H1 (cell line): ENCODE data around the gene GHRL. TPM values are rescaled to one million over a fixed set of nuclear protein-coding genes. Genes with fewer than 3 reads are reported as not detected.

ENCODE experiments used
- CTCF ChIA-PET: fragments of 300-600 bp; sonication (Branson Sonifier 250); formaldehyde crosslinking; loops from one replicate; lab custom pipeline; 2021; ENCODE audit not compliant: partially characterized antibody; lab: Charles Lee
- POLR2A ChIA-PET: fragments of 300-600 bp; sonication (Branson Sonifier 250); formaldehyde crosslinking; loops from one replicate; lab custom pipeline; 2021; ENCODE audit warnings: inconsistent platforms; ENCODE audit not compliant: partially characterized antibody; lab: Charles Lee
- DNase-seq, 2 experiments: peaks; one replicate each; pipeline versions ENCODE4 v3.0.0 to v3.0.0-alpha.2; 2010 to 2022; ENCODE audit warnings: low spot score in 2 of 2, low read depth in 1 of 2, mixed read lengths in 1 of 2
- FAIRE-seq: peaks from 2 replicates; lab custom pipeline; 2011; peaks lifted over from hg19 to GRCh38; lab: Jason Lieb, UNC
- H2AFZ ChIP-seq: 2 replicates; pipeline ENCODE4 v1.8.1; 2012; ENCODE audit warnings: low read length, inconsistent platforms
- H2AK5ac ChIP-seq: 2 replicates; pipeline ENCODE4 v1.6.1; 2013; ENCODE audit warnings: low read depth, low read length
- H2BK120ac ChIP-seq: replicated peaks from 2 replicates; pipeline ENCODE3; 2013; ENCODE audit warnings: low read depth, low read length, inconsistent platforms
- H2BK12ac ChIP-seq: 2 replicates; pipeline ENCODE4 v1.6.1; 2013; ENCODE audit warnings: low read depth, low read length
- H2BK15ac ChIP-seq: 2 replicates; pipeline ENCODE4 v1.6.1; 2013; ENCODE audit warnings: low read length
- H2BK20ac ChIP-seq: 2 replicates; pipeline ENCODE4 v1.6.1; 2013; ENCODE audit warnings: low read length
- H2BK5ac ChIP-seq: 2 replicates; pipeline ENCODE4 v1.6.1; 2013; ENCODE audit warnings: low read depth, low read length
- H3K14ac ChIP-seq: 2 replicates; pipeline ENCODE4 v1.6.1; 2013; ENCODE audit warnings: inconsistent platforms; ENCODE audit not compliant: insufficient read length
- H3K18ac ChIP-seq: 2 replicates; pipeline ENCODE4 v1.6.1; 2013; ENCODE audit warnings: low read length; ENCODE audit errors: extremely low read depth
- H3K23ac ChIP-seq: 2 replicates; pipeline ENCODE4 v1.6.1; 2013; ENCODE audit warnings: inconsistent platforms; ENCODE audit not compliant: insufficient read length
- H3K23me2 ChIP-seq: 2 replicates; pipeline ENCODE4 v1.6.1; 2013; ENCODE audit warnings: low read depth, low read length
- H3K27ac ChIP-seq: 2 replicates; pipeline ENCODE4 v1.6.1; 2011; ENCODE audit warnings: low read depth, low read length, inconsistent platforms
- H3K27me3 ChIP-seq, 4 experiments: replicated peaks in 1 of 4; 1 replicate in 1 of 4; 2 replicates in 3 of 4; pipeline versions ENCODE4 v1.6.1 to v1.8.1; 2011 to 2013; ENCODE audit warnings: low read length in 3 of 4, mild to moderate bottlenecking in 3 of 4, inconsistent platforms in 2 of 4, mixed read lengths in 2 of 4, moderate library complexity in 1 of 4; ENCODE audit not compliant: control insufficient read depth in 3 of 4, insufficient read depth in 3 of 4; ENCODE audit errors: extremely low read depth in 1 of 4
- H3K36me3 ChIP-seq, 4 experiments: 2 replicates each; pipeline versions ENCODE4 v1.6.1 to v1.8.1; 2011 to 2013; ENCODE audit warnings: mild to moderate bottlenecking in 4 of 4, low read length in 3 of 4, moderate library complexity in 2 of 4, control low read depth in 1 of 4, inconsistent platforms in 1 of 4; ENCODE audit not compliant: insufficient read depth in 4 of 4, control insufficient read depth in 2 of 4
- H3K4ac ChIP-seq: replicated peaks from 2 replicates; pipeline ENCODE3; 2013; ENCODE audit warnings: low read length, low read depth, mixed read lengths, inconsistent platforms; ENCODE audit not compliant: insufficient read length
- H3K4me1 ChIP-seq, 4 experiments: replicated peaks in 1 of 4; 1 replicate in 1 of 4; 2 replicates in 3 of 4; pipeline versions ENCODE4 v1.6.1 to v1.8.1; 2011 to 2013; ENCODE audit warnings: low read length in 3 of 4, inconsistent platforms in 2 of 4, mixed read lengths in 1 of 4; ENCODE audit not compliant: insufficient read depth in 4 of 4, control insufficient read depth in 3 of 4
- H3K4me2 ChIP-seq, 2 experiments: 2 replicates each; pipeline versions ENCODE4 v1.6.1 to v1.8.1; 2011 to 2013; ENCODE audit warnings: low read depth in 2 of 2, low read length in 2 of 2, control low read depth in 1 of 2, inconsistent platforms in 1 of 2, mild to moderate bottlenecking in 1 of 2; ENCODE audit not compliant: insufficient read depth in 1 of 2
- H3K4me3 ChIP-seq, 4 experiments: fragments of 200-600, 300-600 bp in 1 of 4; sonication (generic), shearing (Covaris generic), sonication (Bioruptor Twin) in 1 of 4; 2 replicates each; pipeline versions ENCODE4 v1.5.1 to v1.8.1; 2011 to 2016; ENCODE audit warnings: low read length in 4 of 4, low read depth in 3 of 4, control low read depth in 2 of 4, inconsistent platforms in 2 of 4, mild to moderate bottlenecking in 2 of 4, mixed read lengths in 1 of 4, moderate library complexity in 1 of 4; ENCODE audit not compliant: insufficient read depth in 2 of 4; ENCODE audit errors: extremely low read depth in 1 of 4
- H3K56ac ChIP-seq: replicated peaks from 2 replicates; pipeline ENCODE3; 2013; ENCODE audit warnings: low read depth, mild to moderate bottlenecking, mixed read lengths, low read length, inconsistent platforms; ENCODE audit not compliant: insufficient read length
- H3K79me1 ChIP-seq: 2 replicates; pipeline ENCODE4 v1.6.1; 2013; ENCODE audit warnings: low read depth, low read length, control low read depth
- H3K79me2 ChIP-seq, 2 experiments: 2 replicates each; pipeline versions ENCODE4 v1.6.1 to v1.8.1; 2012 to 2013; ENCODE audit warnings: low read length in 2 of 2, mild to moderate bottlenecking in 2 of 2, inconsistent platforms in 1 of 2; ENCODE audit not compliant: insufficient read depth in 2 of 2, control insufficient read depth in 1 of 2
- H3K9ac ChIP-seq, 4 experiments: replicated peaks in 1 of 4; 1 replicate in 1 of 4; 2 replicates in 3 of 4; pipeline versions ENCODE4 v1.6.1 to v1.8.1; 2011 to 2013; ENCODE audit warnings: low read depth in 3 of 4, low read length in 3 of 4, control low read depth in 2 of 4, mild to moderate bottlenecking in 2 of 4, moderate library complexity in 2 of 4, inconsistent platforms in 1 of 4; ENCODE audit errors: extremely low read depth in 1 of 4
- H3K9me3 ChIP-seq, 2 experiments: 2 replicates each; pipeline versions ENCODE4 v1.6.1 to v1.8.1; 2012 to 2013; ENCODE audit warnings: mild to moderate bottlenecking in 2 of 2, moderate library complexity in 2 of 2, control low read depth in 1 of 2, inconsistent platforms in 1 of 2, low read depth in 1 of 2, low read length in 1 of 2, mixed read lengths in 1 of 2; ENCODE audit not compliant: insufficient read depth in 2 of 2
- H4K20me1 ChIP-seq, 2 experiments: replicated peaks in 1 of 2; 2 replicates each; pipeline versions ENCODE3 to v1.8.1; 2011 to 2013; ENCODE audit warnings: inconsistent platforms in 2 of 2, low read length in 2 of 2, mild to moderate bottlenecking in 1 of 2; ENCODE audit not compliant: insufficient read depth in 2 of 2, control insufficient read depth in 1 of 2
- H4K5ac ChIP-seq: 2 replicates; pipeline ENCODE4 v1.6.1; 2013; ENCODE audit warnings: low read length, low read depth, mixed read lengths, inconsistent platforms; ENCODE audit not compliant: insufficient read length
- H4K8ac ChIP-seq: 2 replicates; pipeline ENCODE4 v1.8.0; 2013; ENCODE audit warnings: mild to moderate bottlenecking, moderate library complexity, low read length, inconsistent platforms; ENCODE audit not compliant: insufficient read depth; ENCODE audit errors: extremely low read depth
- H4K91ac ChIP-seq: replicated peaks from 2 replicates; pipeline ENCODE3; 2013; ENCODE audit warnings: low read length, mixed read lengths, inconsistent platforms; ENCODE audit not compliant: insufficient read length
- EGR1 ChIP-seq: IDR thresholded peaks from 2 replicates; pipeline ENCODE4 v1.6.1; 2011; ENCODE audit warnings: low read depth, low read length, borderline replicate concordance
- EZH2 ChIP-seq: fragments of 200-600 bp; sonication (generic); IDR thresholded peaks from 2 replicates; pipeline ENCODE4 v1.7.1; 2012; ENCODE audit warnings: low read depth, mild to moderate bottlenecking, moderate library complexity, low read length, inconsistent platforms; ENCODE audit not compliant: severe bottlenecking
- FOSL1 ChIP-seq: IDR thresholded peaks from 2 replicates; pipeline ENCODE4 v1.6.1; 2011; ENCODE audit warnings: mild to moderate bottlenecking, low read depth, low read length, moderate library complexity; ENCODE audit not compliant: insufficient read depth
- JUND ChIP-seq: IDR thresholded peaks from 2 replicates; pipeline ENCODE4 v1.6.1; 2011; ENCODE audit warnings: mild to moderate bottlenecking, improper control_type of control experiment, low read length
- KDM4A ChIP-seq: IDR thresholded peaks from one replicate; pipeline ENCODE4 v1.7.1; 2012; ENCODE audit warnings: low read depth, mild to moderate bottlenecking, moderate library complexity, low read length, inconsistent platforms; ENCODE audit not compliant: severe bottlenecking
- MAFK ChIP-seq: IDR thresholded peaks from 2 replicates; pipeline ENCODE4 v1.6.1; 2012; ENCODE audit warnings: low read depth, mild to moderate bottlenecking, improper control_type of control experiment, low read length
- POLR2A ChIP-seq, 2 experiments: IDR thresholded peaks; 1 replicate in 1 of 2; 2 replicates in 1 of 2; pipeline ENCODE4 v1.6.1; 2011; ENCODE audit warnings: low read depth in 2 of 2, low read length in 2 of 2, mild to moderate bottlenecking in 2 of 2; ENCODE audit errors: control extremely low read depth in 1 of 2
- SIN3A ChIP-seq, 2 experiments: IDR thresholded peaks in 1 of 2; conservative IDR thresholded peaks in 1 of 2; 2 replicates each; pipeline ENCODE4 v1.6.1; 2011 to 2012; ENCODE audit warnings: low read length in 2 of 2, improper control_type of control experiment in 1 of 2, low read depth in 1 of 2, mild to moderate bottlenecking in 1 of 2
- SIX5 ChIP-seq: IDR thresholded peaks from 2 replicates; pipeline ENCODE4 v1.6.1; 2011; ENCODE audit warnings: mild to moderate bottlenecking, low read depth, low read length
- TCF12 ChIP-seq: IDR thresholded peaks from 2 replicates; pipeline ENCODE4 v1.6.1; 2011; ENCODE audit warnings: low read depth, mild to moderate bottlenecking, low read length
- TEAD4 ChIP-seq: IDR thresholded peaks from 2 replicates; pipeline ENCODE4 v1.6.1; 2012; ENCODE audit warnings: low read depth, low read length, inconsistent platforms, mixed read lengths
- WGBS, 2 experiments: shearing (Covaris generic) in 1 of 2; methylation state at CpG; one replicate each; pipeline versions ENCODE4 v1.1.6 to v1.1.7; 2013 to 2015; ENCODE audit warnings: low lambda C conversion rate in 2 of 2, mixed read lengths in 2 of 2, inconsistent platforms in 1 of 2, low coverage in 1 of 2, missing lambda C conversion rate in 1 of 2; ENCODE audit not compliant: insufficient replicate concordance in 2 of 2, insufficient coverage in 1 of 2, insufficient read length in 1 of 2; ENCODE audit errors: extremely low coverage in 1 of 2, missing lambda C conversion rate in 1 of 2; 5-methylcytosine and 5-hydroxymethylcytosine counted together
- polyA plus RNA-seq, 7 experiments: library from polyadenylated mRNA; depleted of rRNA in 3 of 7; stranded (reverse) in 5 of 7; unstranded in 2 of 7; fragments of >200 nt in 5 of 7; fragments of 200-250 nt in 2 of 7; gene quantifications; 1 replicate in 5 of 7; 2 replicates in 1 of 7; 4 replicates in 1 of 7; pipeline versions ENCODE4 v1.2.1 to v1.2.3, GENCODE V29; 2011 to 2013; ENCODE audit warnings: missing spikeins in 2 of 7, mixed read lengths in 2 of 7
- total RNA-seq: library from RNA; stranded (reverse); fragmentation: NEBNext Ultra II Directional; extraction: Animal tissue kit (Norgen Biotek cat#: 25700); gene quantifications from 2 replicates; pipeline ENCODE4 v1.2.1, GENCODE V29; 2021
- TF ChIP-seq, protein P1 (sequence below): IDR thresholded peaks from 2 replicates; pipeline ENCODE4 v1.6.1; 2012; ENCODE audit warnings: inconsistent platforms

GHRL gene
- total and polyA plus RNA-seq, 2 of the 8 experiments (the other 6 are each of a cell fraction or from before 2014, with no cell fraction given), result 0.32 to 0.35 TPM

DNA sequence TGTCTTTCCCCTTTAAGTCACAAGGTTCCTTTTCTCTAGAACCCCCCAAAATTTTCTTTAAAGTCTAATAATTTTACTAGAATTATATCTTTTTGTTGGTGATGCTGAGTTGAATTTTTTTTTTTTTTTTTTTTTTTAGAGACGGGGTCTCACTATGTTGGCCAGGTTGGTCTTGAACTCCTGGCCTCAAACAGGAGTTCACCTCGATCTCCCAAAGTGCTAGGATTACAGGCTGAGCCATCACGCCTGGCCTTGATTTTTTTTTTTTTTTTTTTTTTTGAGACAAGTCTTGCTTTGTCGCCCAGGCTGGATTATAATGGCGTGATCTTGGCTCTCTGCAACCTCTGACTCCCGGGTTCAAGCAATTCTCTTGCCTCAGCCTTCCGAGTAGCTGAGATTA lies 15.9 kb upstream of the GHRL start:
- H3K56ac ChIP-seq, result no peak overlapping the region
- no peak overlapping the region for H3K18ac ChIP-seq
- no peak overlapping the region for H2AFZ ChIP-seq
- no peak overlapping the region for H2BK5ac ChIP-seq
- no peak overlapping the region for H2BK120ac ChIP-seq
- H3K79me1 ChIP-seq, result no peaks in the 10 kb centered on the region
- no peaks in the 10 kb centered on the region for H3K9me3 ChIP-seq
- ChIA-PET POLR2A (interaction anchor here (3.8 kb wide), 1 partner anchor 11 kb away, joined by 20 read pairs; the partner anchor contains the start of gene SEC13), CTCF (interaction anchor here (1.3 kb wide), 1 partner anchor 21 kb away, joined by 3 read pairs; no protein-coding TSS in a partner anchor)
- no peak overlapping the region for H2BK20ac ChIP-seq
- H2BK12ac ChIP-seq, result no peak overlapping the region
- no peak overlapping the region for H3K27ac ChIP-seq
- no peak overlapping the region for H2BK15ac ChIP-seq
- no peak overlapping the region for H4K8ac ChIP-seq
- no peaks in the 10 kb centered on the region for H3K27me3 ChIP-seq
- H3K4me2 ChIP-seq, result no peak overlapping the region
- FAIRE-seq, result no peak
- no peaks in the 10 kb centered on the region for H3K23me2 ChIP-seq
- H3K79me2 ChIP-seq, result no peaks in the 10 kb centered on the region
- no peaks in the 10 kb centered on the region for H3K4me1 ChIP-seq
- no peak for DNase-seq
- TF ChIP-seq EGR1, result no peak
- no peak for TF ChIP-seq KDM4A
- no peak for TF ChIP-seq TEAD4
- TF ChIP-seq JUND, result no peak
- no peak for TF ChIP-seq FOSL1
- TF ChIP-seq POLR2A (IDR thresholded peaks at IDR 0.05; ENCODE audit: control extremely low read depth in 1 of 2, low read depth in 2 of 2, low read length in 2 of 2), result no peak
- no peak for TF ChIP-seq MAFK
- no peak for TF ChIP-seq EZH2
- TF ChIP-seq TCF12, result no peak
- TF ChIP-seq, protein P1, sequence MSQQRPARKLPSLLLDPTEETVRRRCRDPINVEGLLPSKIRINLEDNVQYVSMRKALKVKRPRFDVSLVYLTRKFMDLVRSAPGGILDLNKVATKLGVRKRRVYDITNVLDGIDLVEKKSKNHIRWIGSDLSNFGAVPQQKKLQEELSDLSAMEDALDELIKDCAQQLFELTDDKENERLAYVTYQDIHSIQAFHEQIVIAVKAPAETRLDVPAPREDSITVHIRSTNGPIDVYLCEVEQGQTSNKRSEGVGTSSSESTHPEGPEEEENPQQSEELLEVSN, result no peak
- TF ChIP-seq SIX5, result no peak
- TF ChIP-seq SIN3A (conservative IDR thresholded peaks at IDR 0.05 in 1 of 2, IDR thresholded peaks at IDR 0.05 in 1 of 2; ENCODE audit: low read depth in 1 of 2, low read length in 2 of 2), result no peak
- TF ChIP-seq, all 59 proteins: peak for 0
- no peak overlapping the region for H3K4me3 ChIP-seq
- no peak overlapping the region for H4K91ac ChIP-seq
- no peak overlapping the region for H3K4ac ChIP-seq
- no peak overlapping the region for H2AK5ac ChIP-seq
- H4K20me1 ChIP-seq, result peaks cover 2 to 5% of the 10 kb centered on the region in 2 experiments
- WGBS, 2 experiments, result 85% methylated on average over 4 of the region's 7 CpGs; no CpG with 5 or more reads in 1 of the 2 experiments
- H3K9ac ChIP-seq, result no peak overlapping the region
- H3K23ac ChIP-seq, result no peak overlapping the region
- H4K5ac ChIP-seq, result no peak overlapping the region
- no peak overlapping the region for H3K14ac ChIP-seq
- H3K36me3 ChIP-seq, result peaks cover 17 to 66% (median 46%) of the 10 kb centered on the region in 4 experiments
